ENCODE data around the gene MBNL2.

DNA sequence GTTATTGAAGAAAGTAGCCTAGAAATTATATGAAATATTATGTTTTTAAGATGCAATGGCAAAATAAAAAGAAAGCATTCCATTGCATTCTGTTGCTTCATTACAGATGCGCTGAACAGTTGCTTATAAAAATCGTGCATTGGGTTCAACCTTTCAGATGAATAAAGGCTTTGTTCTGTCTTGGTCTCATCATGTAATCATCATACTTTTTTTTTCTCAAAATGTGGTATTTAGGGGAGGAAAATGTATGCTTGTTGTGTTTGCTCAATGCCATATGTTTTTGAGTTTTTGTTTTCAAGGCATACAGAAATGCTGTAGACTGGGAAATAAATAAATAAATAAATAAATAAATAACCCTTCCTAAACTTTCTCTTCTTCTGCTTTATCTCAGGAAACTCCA is 1.1 kb upstream of the MBNL2 start:
- TF ChIP-seq, protein P1, sequence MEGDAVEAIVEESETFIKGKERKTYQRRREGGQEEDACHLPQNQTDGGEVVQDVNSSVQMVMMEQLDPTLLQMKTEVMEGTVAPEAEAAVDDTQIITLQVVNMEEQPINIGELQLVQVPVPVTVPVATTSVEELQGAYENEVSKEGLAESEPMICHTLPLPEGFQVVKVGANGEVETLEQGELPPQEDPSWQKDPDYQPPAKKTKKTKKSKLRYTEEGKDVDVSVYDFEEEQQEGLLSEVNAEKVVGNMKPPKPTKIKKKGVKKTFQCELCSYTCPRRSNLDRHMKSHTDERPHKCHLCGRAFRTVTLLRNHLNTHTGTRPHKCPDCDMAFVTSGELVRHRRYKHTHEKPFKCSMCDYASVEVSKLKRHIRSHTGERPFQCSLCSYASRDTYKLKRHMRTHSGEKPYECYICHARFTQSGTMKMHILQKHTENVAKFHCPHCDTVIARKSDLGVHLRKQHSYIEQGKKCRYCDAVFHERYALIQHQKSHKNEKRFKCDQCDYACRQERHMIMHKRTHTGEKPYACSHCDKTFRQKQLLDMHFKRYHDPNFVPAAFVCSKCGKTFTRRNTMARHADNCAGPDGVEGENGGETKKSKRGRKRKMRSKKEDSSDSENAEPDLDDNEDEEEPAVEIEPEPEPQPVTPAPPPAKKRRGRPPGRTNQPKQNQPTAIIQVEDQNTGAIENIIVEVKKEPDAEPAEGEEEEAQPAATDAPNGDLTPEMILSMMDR (IDR thresholded peaks at IDR 0.05): no peak
- TF ChIP-seq POLR2A (IDR thresholded peaks at IDR 0.05): no peak
